A673 (cell line): ENCODE data around the gene IQGAP3.

Experiments used
- EZH2 ChIP-seq: fragments of 200-600 bp; sonication (generic); IDR thresholded peaks from 2 replicates; pipeline ENCODE4 v1.6.1; 2017; ENCODE audit warnings: borderline replicate concordance, low read depth, mild to moderate bottlenecking, mixed read lengths, antibody characterized with exemption, low read length; ENCODE audit not compliant: poor library complexity, severe bottlenecking
- TF ChIP-seq, protein P1 (sequence below): fragments of 300-800, 200-600 bp; sonication (generic); conservative IDR thresholded peaks from 2 replicates; pipeline ENCODE4 v1.5.1; 2017; ENCODE audit warnings: low read depth, mild to moderate bottlenecking, antibody characterized with exemption, low read length, moderate library complexity, mixed read lengths

GRCh38 chr1:156502391-156502893, 69.9 kb downstream of the IQGAP3 start:
- TF ChIP-seq, protein P1, sequence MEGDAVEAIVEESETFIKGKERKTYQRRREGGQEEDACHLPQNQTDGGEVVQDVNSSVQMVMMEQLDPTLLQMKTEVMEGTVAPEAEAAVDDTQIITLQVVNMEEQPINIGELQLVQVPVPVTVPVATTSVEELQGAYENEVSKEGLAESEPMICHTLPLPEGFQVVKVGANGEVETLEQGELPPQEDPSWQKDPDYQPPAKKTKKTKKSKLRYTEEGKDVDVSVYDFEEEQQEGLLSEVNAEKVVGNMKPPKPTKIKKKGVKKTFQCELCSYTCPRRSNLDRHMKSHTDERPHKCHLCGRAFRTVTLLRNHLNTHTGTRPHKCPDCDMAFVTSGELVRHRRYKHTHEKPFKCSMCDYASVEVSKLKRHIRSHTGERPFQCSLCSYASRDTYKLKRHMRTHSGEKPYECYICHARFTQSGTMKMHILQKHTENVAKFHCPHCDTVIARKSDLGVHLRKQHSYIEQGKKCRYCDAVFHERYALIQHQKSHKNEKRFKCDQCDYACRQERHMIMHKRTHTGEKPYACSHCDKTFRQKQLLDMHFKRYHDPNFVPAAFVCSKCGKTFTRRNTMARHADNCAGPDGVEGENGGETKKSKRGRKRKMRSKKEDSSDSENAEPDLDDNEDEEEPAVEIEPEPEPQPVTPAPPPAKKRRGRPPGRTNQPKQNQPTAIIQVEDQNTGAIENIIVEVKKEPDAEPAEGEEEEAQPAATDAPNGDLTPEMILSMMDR, result no peak
- no peak for TF ChIP-seq EZH2
